GM10266 (cell line): ENCODE results near the gene SOD3.

Experiments used
- DNase-seq: peaks from one replicate; pipeline ENCODE4 v3.0.0; 2012; ENCODE audit errors: extremely low spot score
- CTCF ChIP-seq: IDR thresholded peaks from 2 replicates; pipeline ENCODE4 v1.5.1; 2012; ENCODE audit warnings: mild to moderate bottlenecking, low read depth; ENCODE audit not compliant: control insufficient read depth, insufficient read depth; ENCODE audit errors: missing control alignments

SOD3 gene

GRCh38 chr4:24791043-24791442 lies 4.3 kb upstream of the SOD3 start:
- no peak for DNase-seq
- TF ChIP-seq CTCF: no peak

- no peak for DNase-seq
- no peak for TF ChIP-seq CTCF
Observed at GRCh38 chr4:24792552-24792951, 2.8 kb upstream of the SOD3 start.

GRCh38 chr4:24793219-24794005 lies 2.0 kb upstream of the SOD3 start:
- TF ChIP-seq CTCF: no peak
- no peak for DNase-seq

GRCh38 chr4:24794051-24794450 lies 1.3 kb upstream of the SOD3 start:
- no peak for DNase-seq

GRCh38 chr4:24794480-24794879 lies 893 bp upstream of the SOD3 start:
- no peak for DNase-seq
- no peak for TF ChIP-seq CTCF

More at GRCh38 chr4:24794051-24794450, 1.3 kb upstream of the SOD3 start:
- no peak for TF ChIP-seq CTCF

- DNase-seq: no peak
Observed at GRCh38 chr4:24795666-24796381, 451 bp downstream of the SOD3 start.

More at GRCh38 chr4:24795666-24796381, 451 bp downstream of the SOD3 start:
- TF ChIP-seq CTCF: no peak
